Measurements from ENCODE around the gene TXNRD2. TPM values are rescaled to one million over a fixed set of nuclear protein-coding genes. Genes with fewer than 3 reads are reported as not detected.

Gene TXNRD2
- total and polyA plus RNA-seq, 2 of the 4 experiments (the other 2 are of a cell fraction): 15.6 to 25.7 TPM

GRCh38 chr22:19884954-19885751 lies 56.5 kb downstream of the TXNRD2 start (continued):
- TF ChIP-seq USF2 (IDR thresholded peaks at IDR 0.05; ENCODE audit: low read depth, low read length) (no peak), CEBPB (IDR thresholded peaks at IDR 0.05; ENCODE audit: low read depth, low read length) (no peak)
- TF ChIP-seq, protein P1, sequence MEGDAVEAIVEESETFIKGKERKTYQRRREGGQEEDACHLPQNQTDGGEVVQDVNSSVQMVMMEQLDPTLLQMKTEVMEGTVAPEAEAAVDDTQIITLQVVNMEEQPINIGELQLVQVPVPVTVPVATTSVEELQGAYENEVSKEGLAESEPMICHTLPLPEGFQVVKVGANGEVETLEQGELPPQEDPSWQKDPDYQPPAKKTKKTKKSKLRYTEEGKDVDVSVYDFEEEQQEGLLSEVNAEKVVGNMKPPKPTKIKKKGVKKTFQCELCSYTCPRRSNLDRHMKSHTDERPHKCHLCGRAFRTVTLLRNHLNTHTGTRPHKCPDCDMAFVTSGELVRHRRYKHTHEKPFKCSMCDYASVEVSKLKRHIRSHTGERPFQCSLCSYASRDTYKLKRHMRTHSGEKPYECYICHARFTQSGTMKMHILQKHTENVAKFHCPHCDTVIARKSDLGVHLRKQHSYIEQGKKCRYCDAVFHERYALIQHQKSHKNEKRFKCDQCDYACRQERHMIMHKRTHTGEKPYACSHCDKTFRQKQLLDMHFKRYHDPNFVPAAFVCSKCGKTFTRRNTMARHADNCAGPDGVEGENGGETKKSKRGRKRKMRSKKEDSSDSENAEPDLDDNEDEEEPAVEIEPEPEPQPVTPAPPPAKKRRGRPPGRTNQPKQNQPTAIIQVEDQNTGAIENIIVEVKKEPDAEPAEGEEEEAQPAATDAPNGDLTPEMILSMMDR (conservative IDR thresholded peaks at IDR 0.05; ENCODE audit: low read depth, low read length): no peak

Measured in IMR-90 (cell line).